Panc1 (cell line): ENCODE data around the gene ARPC1B. TPM values are rescaled to one million over a fixed set of nuclear protein-coding genes. Genes with fewer than 3 reads are reported as not detected.
A peak's percentile ranks its signal among the peaks of the same experiment; 100 is the strongest.

Experiments
- ATAC-seq: fragments of 200-7000 bp; cut with Tn5 transposase; 2 replicates; pipeline ENCODE4 v1.9.1; 2020; ENCODE audit warnings: mild to moderate bottlenecking, moderate library complexity
- BruUV-seq: library from RNA; stranded (reverse); fragments of 400-500 nt; replicated peaks from 2 replicates; lab custom pipeline; 2021; lab: Mats Ljungman, UMichigan
- CTCF ChIA-PET: fragments of 300-600 bp; sonication (Branson Sonifier 250); formaldehyde crosslinking; loops from one replicate; lab custom pipeline; 2022; ENCODE audit warnings: antibody characterized with exemption; lab: Charles Lee
- POLR2A ChIA-PET: fragments of 300-600 bp; sonication (Branson Sonifier 250); formaldehyde crosslinking; loops from one replicate; lab custom pipeline; 2022; ENCODE audit warnings: antibody characterized with exemption; lab: Charles Lee
- DNase-seq: peaks from one replicate; pipeline ENCODE4 v3.0.0-alpha.2; 2010; ENCODE audit warnings: low read depth, low spot score
- H3K27ac ChIP-seq: 2 replicates; pipeline ENCODE4 v1.5.1; 2011; ENCODE audit warnings: mild to moderate bottlenecking, low read length, inconsistent platforms
- H3K27me3 ChIP-seq: fragments of 200-500 bp; sonication (Bioruptor generic); 2 replicates; pipeline ENCODE4 v1.6.0; 2014; ENCODE audit warnings: low read length, inconsistent platforms; ENCODE audit not compliant: control insufficient read depth, insufficient read depth
- H3K36me3 ChIP-seq: fragments of 200-500 bp; sonication (Bioruptor generic); 2 replicates; pipeline ENCODE4 v1.5.1; 2014; ENCODE audit warnings: inconsistent platforms, mild to moderate bottlenecking, low read length, moderate library complexity; ENCODE audit not compliant: control insufficient read depth, insufficient read depth
- H3K4me1 ChIP-seq: 2 replicates; pipeline ENCODE4 v1.5.1; 2011; ENCODE audit warnings: inconsistent platforms, mild to moderate bottlenecking, low read length, moderate library complexity; ENCODE audit not compliant: control insufficient read depth, insufficient read depth
- H3K4me3 ChIP-seq, 2 experiments: 2 replicates each; pipeline ENCODE4 v1.5.1; 2011 to 2012; ENCODE audit warnings: low read depth in 2 of 2, low read length in 2 of 2, mild to moderate bottlenecking in 2 of 2, inconsistent platforms in 1 of 2, moderate library complexity in 1 of 2
- H3K9me3 ChIP-seq: fragments of 200-500 bp; sonication (Bioruptor generic); 2 replicates; pipeline ENCODE4 v1.5.1; 2014; ENCODE audit warnings: low read depth, mild to moderate bottlenecking, inconsistent platforms, low read length, moderate library complexity; ENCODE audit not compliant: control insufficient read depth, insufficient read depth
- CTCF ChIP-seq: fragments of 450-650 bp; IDR thresholded peaks from 2 replicates; pipeline ENCODE4 v1.5.1; 2017; ENCODE audit warnings: mild to moderate bottlenecking
- POLR2AphosphoS5 ChIP-seq: IDR thresholded peaks from 2 replicates; pipeline ENCODE4 v1.6.1; 2012; ENCODE audit warnings: mild to moderate bottlenecking, low read depth, low read length, moderate library complexity
- SIN3A ChIP-seq: IDR thresholded peaks from 2 replicates; pipeline ENCODE4 v1.6.1; 2012; ENCODE audit warnings: low read depth, mild to moderate bottlenecking, low read length, moderate library complexity, borderline replicate concordance; ENCODE audit not compliant: insufficient read depth
- TCF7L2 ChIP-seq: IDR thresholded peaks from 2 replicates; pipeline ENCODE4 v1.6.1; 2011; ENCODE audit warnings: mild to moderate bottlenecking, low read depth, low read length, inconsistent platforms
- in situ Hi-C: cut with HindIII; loops from 2 replicates; pipeline ENCODE4 v1.10.0; 2016; ENCODE audit warnings: low sequenced_read_pairs, low pct_unique_long_range_greater_than_20kb
- intact Hi-C: fragments of 100-400 bp; cut with micrococcal nuclease; formaldehyde crosslinking; loops from one replicate; pipeline ENCODE4 v1.10.0; 2022; ENCODE audit not compliant: unreplicated experiment
- total RNA-seq: library from RNA; stranded (reverse); gene quantifications from one replicate; pipeline ENCODE4 v1.2.1, GENCODE V29; 2021; ENCODE audit not compliant: unreplicated experiment
- TF ChIP-seq, protein P1 (sequence below), 2 experiments: IDR thresholded peaks; 2 replicates each; pipeline ENCODE4 v1.6.1; 2011 to 2012; ENCODE audit warnings: low read depth in 2 of 2, control low read depth in 1 of 2, low read length in 1 of 2, mild to moderate bottlenecking in 1 of 2, moderate library complexity in 1 of 2; ENCODE audit not compliant: insufficient read depth in 1 of 2

Gene ARPC1B
- total RNA-seq, 1 experiment from 2014 or later = 266 TPM

DNA sequence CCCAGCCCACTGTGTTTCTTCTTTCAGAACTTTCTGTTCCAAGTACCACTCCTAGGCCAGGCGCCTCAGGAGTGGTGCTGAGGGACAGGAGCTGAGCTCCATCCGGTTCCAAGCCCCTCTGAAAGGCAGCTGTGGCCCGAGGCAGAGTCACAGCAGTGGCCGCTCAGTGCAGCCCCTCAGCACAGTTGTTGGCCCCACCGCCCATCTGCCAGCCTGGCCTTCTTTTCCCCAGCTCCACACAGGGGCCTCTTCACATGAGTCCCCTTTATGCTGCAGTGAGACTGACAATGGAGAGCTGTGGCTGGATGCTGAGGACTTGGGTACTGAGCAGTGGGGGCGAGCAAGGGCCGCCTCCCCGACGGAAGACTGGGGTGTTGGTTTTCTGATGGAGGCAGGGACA lies 43.7 kb downstream of the ARPC1B start:
- Histone ChIP-seq H3K4me1 (no peaks in the 10 kb centered on the region), H3K27me3 (no peaks in the 10 kb centered on the region), H3K27ac (no peak overlapping the region), H3K9me3 (no peaks in the 10 kb centered on the region), H3K36me3 (peaks cover 7% of the 10 kb centered on the region), H3K4me3 (no peak overlapping the region)
- CTCF ChIA-PET = no interaction called here
- POLR2A ChIA-PET = no interaction called here
- no peak for DNase-seq
- 0 out of 2 replicates have a peak, but pooled peaks have one; percentile 42 for ATAC-seq
- TF ChIP-seq CTCF (no peak), TCF7L2 (no peak), POLR2AphosphoS5 (0 out of 2 replicates have a peak, but pooled peaks have one; percentile 14), SIN3A (no peak)
- TF ChIP-seq, protein P1, sequence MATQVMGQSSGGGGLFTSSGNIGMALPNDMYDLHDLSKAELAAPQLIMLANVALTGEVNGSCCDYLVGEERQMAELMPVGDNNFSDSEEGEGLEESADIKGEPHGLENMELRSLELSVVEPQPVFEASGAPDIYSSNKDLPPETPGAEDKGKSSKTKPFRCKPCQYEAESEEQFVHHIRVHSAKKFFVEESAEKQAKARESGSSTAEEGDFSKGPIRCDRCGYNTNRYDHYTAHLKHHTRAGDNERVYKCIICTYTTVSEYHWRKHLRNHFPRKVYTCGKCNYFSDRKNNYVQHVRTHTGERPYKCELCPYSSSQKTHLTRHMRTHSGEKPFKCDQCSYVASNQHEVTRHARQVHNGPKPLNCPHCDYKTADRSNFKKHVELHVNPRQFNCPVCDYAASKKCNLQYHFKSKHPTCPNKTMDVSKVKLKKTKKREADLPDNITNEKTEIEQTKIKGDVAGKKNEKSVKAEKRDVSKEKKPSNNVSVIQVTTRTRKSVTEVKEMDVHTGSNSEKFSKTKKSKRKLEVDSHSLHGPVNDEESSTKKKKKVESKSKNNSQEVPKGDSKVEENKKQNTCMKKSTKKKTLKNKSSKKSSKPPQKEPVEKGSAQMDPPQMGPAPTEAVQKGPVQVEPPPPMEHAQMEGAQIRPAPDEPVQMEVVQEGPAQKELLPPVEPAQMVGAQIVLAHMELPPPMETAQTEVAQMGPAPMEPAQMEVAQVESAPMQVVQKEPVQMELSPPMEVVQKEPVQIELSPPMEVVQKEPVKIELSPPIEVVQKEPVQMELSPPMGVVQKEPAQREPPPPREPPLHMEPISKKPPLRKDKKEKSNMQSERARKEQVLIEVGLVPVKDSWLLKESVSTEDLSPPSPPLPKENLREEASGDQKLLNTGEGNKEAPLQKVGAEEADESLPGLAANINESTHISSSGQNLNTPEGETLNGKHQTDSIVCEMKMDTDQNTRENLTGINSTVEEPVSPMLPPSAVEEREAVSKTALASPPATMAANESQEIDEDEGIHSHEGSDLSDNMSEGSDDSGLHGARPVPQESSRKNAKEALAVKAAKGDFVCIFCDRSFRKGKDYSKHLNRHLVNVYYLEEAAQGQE (IDR thresholded peaks at IDR 0.05; ENCODE audit: insufficient read depth in 1 of 2, low read depth in 2 of 2, low read length in 1 of 2) = no peak
- intact Hi-C loops (no loop called here), in situ Hi-C loops (no loop called here)
- no TSS peak for BruUV-seq

GRCh38 chr7:99419323-99420021 lies 44.9 kb downstream of the ARPC1B start:
- no peaks in the 10 kb centered on the region for H3K27me3 ChIP-seq
- no TSS peak for BruUV-seq
- no peak for TF ChIP-seq POLR2AphosphoS5
- TF ChIP-seq, protein P1 (IDR thresholded peaks at IDR 0.05; ENCODE audit: insufficient read depth in 1 of 2, low read depth in 2 of 2, low read length in 1 of 2) = peak in 1 of 2 experiments; percentile 28; a peak in 1 of 4 replicates
- H3K36me3 ChIP-seq = peaks cover 7% of the 10 kb centered on the region
- DNase-seq (no peak), ATAC-seq (peak; percentile 21; the same call in 1 of the 2 replicates)
- H3K9me3 ChIP-seq = no peaks in the 10 kb centered on the region
- H3K4me3 ChIP-seq = no peak overlapping the region
- no peak overlapping the region for H3K27ac ChIP-seq
- ChIA-PET CTCF (no interaction called here), POLR2A (interaction anchor here (0.6 kb wide), 1 partner anchor 430 kb away, joined by 3 read pairs; no protein-coding TSS in a partner anchor)
- H3K4me1 ChIP-seq = no peaks in the 10 kb centered on the region
- intact Hi-C loops (no loop called here), in situ Hi-C loops (no loop called here)
